HG02610 (cell line): ENCODE data around the gene COA1.
"Not testable (repeated sequence)": the region's sequence is repeated elsewhere in the genome, so short reads cannot be mapped to it uniquely, and the experiment has no call there.

Experiments used
- ATAC-seq: cut with Tn5 transposase; IDR thresholded peaks from one replicate; pipeline ENCODE4 v1.9.1; 2021; ENCODE audit warnings: mild to moderate bottlenecking, moderate library complexity; ENCODE audit not compliant: unreplicated experiment

COA1 gene

GRCh38 chr7:43731494-43731893 lies 2.2 kb upstream of the COA1 start:
- not testable (repeated sequence) for ATAC-seq

GRCh38 chr7:43729924-43730248 lies 563 bp upstream of the COA1 start:
- ATAC-seq = no peak

GRCh38 chr7:43727494-43727893 lies 1.8 kb downstream of the COA1 start:
- ATAC-seq = no peak

- no peak for ATAC-seq
Observed at GRCh38 chr7:43727003-43727402, 2.3 kb downstream of the COA1 start.

GRCh38 chr7:43726466-43726865 lies 2.9 kb downstream of the COA1 start:
- ATAC-seq = no peak

GRCh38 chr7:43725251-43725650 lies 4.1 kb downstream of the COA1 start:
- no peak for ATAC-seq

GRCh38 chr7:43723007-43723341 lies 6.3 kb downstream of the COA1 start:
- ATAC-seq = no peak

- ATAC-seq = no peak
Observed at GRCh38 chr7:43721193-43721806, 8.0 kb downstream of the COA1 start.

GRCh38 chr7:43716598-43716997 lies 12.7 kb downstream of the COA1 start:
- ATAC-seq = no peak

GRCh38 chr7:43715966-43716365 lies 13.4 kb downstream of the COA1 start:
- ATAC-seq = not testable (repeated sequence)

GRCh38 chr7:43711503-43711902 lies 17.8 kb downstream of the COA1 start:
- no peak for ATAC-seq

GRCh38 chr7:43708055-43708454 lies 21.3 kb downstream of the COA1 start:
- not testable (repeated sequence) for ATAC-seq

GRCh38 chr7:43703573-43703972 lies 25.8 kb downstream of the COA1 start:
- ATAC-seq = no peak

- ATAC-seq = no peak
Observed at GRCh38 chr7:43702974-43703373, 26.3 kb downstream of the COA1 start.

- ATAC-seq = no peak
Observed at GRCh38 chr7:43701929-43702328, 27.4 kb downstream of the COA1 start.

- peak; percentile 38 for ATAC-seq
Observed at GRCh38 chr7:43701500-43701854, 27.8 kb downstream of the COA1 start.

GRCh38 chr7:43700646-43701499 lies 28.4 kb downstream of the COA1 start:
- peak; percentile 51 for ATAC-seq

- no peak for ATAC-seq
Observed at GRCh38 chr7:43700059-43700501, 29.2 kb downstream of the COA1 start.

GRCh38 chr7:43698460-43699255 lies 30.7 kb downstream of the COA1 start:
- ATAC-seq = no peak

- no peak for ATAC-seq
Observed at GRCh38 chr7:43697690-43698089, 31.6 kb downstream of the COA1 start.

GRCh38 chr7:43695365-43695764 lies 34.0 kb downstream of the COA1 start:
- no peak for ATAC-seq

- ATAC-seq = no peak
Observed at GRCh38 chr7:43694399-43694748, 34.9 kb downstream of the COA1 start.
